H9 (cell line): ENCODE data around the gene CSTF1. TPM values are rescaled to one million over a fixed set of nuclear protein-coding genes. Genes with fewer than 3 reads are reported as not detected.

Experiments
- DNase-seq: peaks from one replicate; pipeline ENCODE4 v3.0.0-alpha.2; 2017
- H2AFZ ChIP-seq: one replicate; pipeline ENCODE4 v1.6.1; 2013; ENCODE audit warnings: mild to moderate bottlenecking, low read length, control low read depth, moderate library complexity
- H2AK5ac ChIP-seq: 2 replicates; pipeline ENCODE4 v1.6.1; 2013; ENCODE audit warnings: low read length, control low read depth, mixed read lengths; ENCODE audit not compliant: insufficient read length
- H2BK120ac ChIP-seq: one replicate; pipeline ENCODE4 v1.6.1; 2013; ENCODE audit warnings: low read depth, mild to moderate bottlenecking, low read length, control low read depth, inconsistent platforms; ENCODE audit not compliant: poor library complexity, severe bottlenecking
- H2BK12ac ChIP-seq: 2 replicates; pipeline ENCODE4 v1.6.1; 2013; ENCODE audit warnings: low read length, control low read depth, mixed read lengths, low read depth; ENCODE audit not compliant: insufficient read length
- H2BK15ac ChIP-seq: 2 replicates; pipeline ENCODE4 v1.6.1; 2013; ENCODE audit warnings: low read depth, low read length, control low read depth
- H2BK20ac ChIP-seq: one replicate; pipeline ENCODE4 v1.6.1; 2013; ENCODE audit warnings: low read depth, mild to moderate bottlenecking, low read length, control low read depth, inconsistent platforms; ENCODE audit not compliant: poor library complexity, severe bottlenecking
- H2BK5ac ChIP-seq: 2 replicates; pipeline ENCODE4 v1.6.1; 2013; ENCODE audit warnings: low read length, control low read depth, mixed read lengths; ENCODE audit not compliant: insufficient read length
- H3K14ac ChIP-seq: 2 replicates; pipeline ENCODE4 v1.6.1; 2013; ENCODE audit warnings: low read length, control low read depth; ENCODE audit not compliant: insufficient read depth
- H3K18ac ChIP-seq: 2 replicates; pipeline ENCODE4 v1.6.1; 2013; ENCODE audit warnings: low read depth, mild to moderate bottlenecking, mixed read lengths, low read length, control low read depth; ENCODE audit not compliant: insufficient read length
- H3K23ac ChIP-seq: 2 replicates; pipeline ENCODE4 v1.6.1; 2013; ENCODE audit warnings: low read length, control low read depth, mixed read lengths, low read depth; ENCODE audit not compliant: insufficient read length
- H3K23me2 ChIP-seq: 2 replicates; pipeline ENCODE4 v1.6.1; 2013; ENCODE audit warnings: low read depth, mild to moderate bottlenecking, mixed read lengths, low read length, control low read depth; ENCODE audit not compliant: insufficient read length, poor library complexity, severe bottlenecking
- H3K27ac ChIP-seq: 2 replicates; pipeline ENCODE4 v1.5.1; 2013; ENCODE audit warnings: low read length, control low read depth, mixed read lengths, low read depth; ENCODE audit not compliant: insufficient read length
- H3K27me3 ChIP-seq: 2 replicates; pipeline ENCODE4 v1.6.1; 2013; ENCODE audit warnings: low read length, control low read depth, inconsistent platforms; ENCODE audit not compliant: insufficient read depth
- H3K4ac ChIP-seq: 2 replicates; pipeline ENCODE4 v1.6.1; 2013; ENCODE audit warnings: low read depth, mild to moderate bottlenecking, control low read depth, inconsistent platforms, low read length, moderate library complexity
- H3K4me1 ChIP-seq: 2 replicates; pipeline ENCODE4 v1.6.1; 2013; ENCODE audit warnings: low read length, control low read depth, inconsistent platforms; ENCODE audit not compliant: insufficient read depth
- H3K4me2 ChIP-seq: 2 replicates; pipeline ENCODE4 v1.6.1; 2013; ENCODE audit warnings: low read length, control low read depth, mixed read lengths; ENCODE audit not compliant: insufficient read length, insufficient read depth
- H3K56ac ChIP-seq: 2 replicates; pipeline ENCODE4 v1.6.1; 2013; ENCODE audit warnings: low read depth, mild to moderate bottlenecking, mixed read lengths, low read length, control low read depth; ENCODE audit not compliant: insufficient read length
- H3K79me1 ChIP-seq: 2 replicates; pipeline ENCODE4 v1.6.1; 2013; ENCODE audit warnings: low read depth, mild to moderate bottlenecking, moderate library complexity, low read length, control low read depth, inconsistent platforms; ENCODE audit not compliant: insufficient read depth, poor library complexity, severe bottlenecking
- H3K79me2 ChIP-seq: 2 replicates; pipeline ENCODE4 v1.6.1; 2013; ENCODE audit warnings: low read length, control low read depth, inconsistent platforms; ENCODE audit not compliant: insufficient read depth
- H3K9ac ChIP-seq: 2 replicates; pipeline ENCODE4 v1.6.1; 2013; ENCODE audit warnings: low read length, control low read depth, mixed read lengths; ENCODE audit not compliant: insufficient read length; ENCODE audit errors: extremely low read depth
- H3K9me3 ChIP-seq: one replicate; pipeline ENCODE4 v1.6.1; 2013; ENCODE audit warnings: low read depth, low read length, inconsistent platforms; ENCODE audit not compliant: control insufficient read depth
- H3T11ph ChIP-seq: one replicate; pipeline ENCODE4 v1.6.1; 2013; ENCODE audit warnings: mild to moderate bottlenecking, low read length, control low read depth, inconsistent platforms
- H4K20me1 ChIP-seq: one replicate; pipeline ENCODE4 v1.6.1; 2013; ENCODE audit not compliant: control insufficient read depth, insufficient read length, insufficient read depth
- H4K5ac ChIP-seq: 2 replicates; pipeline ENCODE4 v1.6.1; 2013; ENCODE audit warnings: low read depth, mild to moderate bottlenecking, mixed read lengths, low read length, control low read depth; ENCODE audit not compliant: insufficient read length
- H4K8ac ChIP-seq: replicated peaks from 2 replicates; pipeline ENCODE4 v1.6.1; 2013; ENCODE audit warnings: low read length, control low read depth, mixed read lengths, low read depth; ENCODE audit not compliant: insufficient read length
- H4K91ac ChIP-seq: 2 replicates; pipeline ENCODE4 v1.6.1; 2013; ENCODE audit warnings: low read depth, mild to moderate bottlenecking, moderate library complexity, mixed read lengths, low read length, control low read depth; ENCODE audit not compliant: insufficient read length
- H3K27ac Mint-ChIP-seq, 3 experiments: 2 replicates in 2 of 3; 3 replicates in 1 of 3; pipeline ENCODE4 v1.8.0; 2020 to 2021; ENCODE audit warnings: mixed read lengths in 3 of 3, mild to moderate bottlenecking in 1 of 3, moderate library complexity in 1 of 3
- H3K27me3 Mint-ChIP-seq: 2 replicates; pipeline ENCODE4 v1.8.0; 2021; ENCODE audit warnings: low read depth, mild to moderate bottlenecking, moderate library complexity, mixed read lengths
- H3K36me3 Mint-ChIP-seq, 3 experiments: 2 replicates in 2 of 3; 3 replicates in 1 of 3; pipeline ENCODE4 v1.8.0; 2020 to 2021; ENCODE audit warnings: low read depth in 3 of 3, mixed read lengths in 3 of 3; ENCODE audit not compliant: insufficient read depth in 1 of 3
- H3K4me1 Mint-ChIP-seq, 2 experiments: 2 replicates each; pipeline ENCODE4 v1.8.0; 2020; ENCODE audit warnings: mixed read lengths in 2 of 2
- H3K4me3 Mint-ChIP-seq, 2 experiments: 2 replicates in 1 of 2; 3 replicates in 1 of 2; pipeline ENCODE4 v1.8.0; 2020 to 2021; ENCODE audit warnings: mild to moderate bottlenecking in 2 of 2, mixed read lengths in 2 of 2, moderate library complexity in 1 of 2
- H3K9me3 Mint-ChIP-seq, 2 experiments: 2 replicates in 1 of 2; 3 replicates in 1 of 2; pipeline ENCODE4 v1.8.0; 2020; ENCODE audit warnings: mild to moderate bottlenecking in 2 of 2, mixed read lengths in 2 of 2, moderate library complexity in 1 of 2
- WGBS: extraction: QIAGEN DNeasy Blood & Tissue Kit; methylation state at CpG from one replicate; pipeline ENCODE4 v1.1.7; 2013; ENCODE audit warnings: missing lambda C conversion rate, low lambda C conversion rate, mixed read lengths; ENCODE audit not compliant: insufficient read length; ENCODE audit errors: extremely low coverage; 5-methylcytosine and 5-hydroxymethylcytosine counted together
- total RNA-seq: library from RNA; stranded (reverse); gene quantifications from 2 replicates; pipeline ENCODE4 v1.2.1, GENCODE V29; 2021
- TF ChIP-seq, protein P1 (sequence below): fragments of 200-600 bp; sonication (generic); conservative IDR thresholded peaks from 3 replicates; pipeline ENCODE4 v1.8.0; 2021; ENCODE audit warnings: antibody characterized with exemption, mild to moderate bottlenecking

Gene CSTF1
- total RNA-seq, 1 experiment from 2014 or later: 72.9 TPM

DNA sequence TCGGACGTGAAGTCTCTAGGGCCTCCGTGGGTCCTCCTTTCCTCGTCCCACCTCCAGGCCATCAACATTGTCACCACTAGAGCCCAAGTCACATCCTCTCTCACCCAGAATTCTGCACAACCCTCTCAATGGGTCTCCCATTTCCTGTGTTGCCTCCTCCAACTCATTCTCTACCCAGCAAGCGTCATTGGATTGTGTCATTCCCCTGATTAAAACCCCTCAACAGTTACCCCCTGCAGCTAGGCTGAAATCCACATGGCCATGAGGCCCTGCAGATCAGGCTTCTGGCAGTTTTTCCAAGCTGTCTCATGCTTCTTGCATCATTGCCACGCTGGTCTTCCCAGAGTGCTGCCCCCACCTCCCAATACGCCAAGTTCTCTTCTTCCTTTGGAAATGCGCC, 46.5 kb upstream of the CSTF1 start:
- Histone ChIP-seq H3K18ac (no peak overlapping the region), H2BK120ac (no peak overlapping the region), H4K5ac (no peak overlapping the region), H3K9ac (no peak overlapping the region), H3K14ac (no peak overlapping the region), H3K79me1 (no peaks in the 10 kb centered on the region), H2BK15ac (no peak overlapping the region), H3K27me3 (peaks cover 32% of the 10 kb centered on the region; the same call in 1 of the 2 replicates), H3K4me2 (no peak overlapping the region), H4K8ac (no peak overlapping the region), H2AK5ac (no peak overlapping the region), H3T11ph (no peak overlapping the region), H3K23ac (no peak overlapping the region), H3K56ac (no peak overlapping the region), H2BK20ac (no peak overlapping the region), H3K4ac (no peak overlapping the region), H4K91ac (no peak overlapping the region), H2AFZ (no peak overlapping the region), H3K23me2 (peaks cover 3% of the 10 kb centered on the region), H2BK5ac (no peak overlapping the region), H4K20me1 (no peaks in the 10 kb centered on the region), H3K79me2 (no peaks in the 10 kb centered on the region), H3K27ac (no peak overlapping the region), H3K9me3 (no peaks in the 10 kb centered on the region), H3K4me1 (peaks cover 4% of the 10 kb centered on the region), H2BK12ac (no peak overlapping the region)
- DNase-seq: no peak
- peaks cover 24% of the 10 kb centered on the region in 2 experiments for H3K4me1 Mint-ChIP-seq
- H3K36me3 Mint-ChIP-seq: no peaks in the 10 kb centered on the region; a peak in 2 of 7 replicates
- H3K4me3 Mint-ChIP-seq: no peak overlapping the region
- no CpG with 5 or more reads among the region's 8 CpGs for WGBS
- no peak overlapping the region; a peak in 1 of 7 replicates for H3K27ac Mint-ChIP-seq
- H3K27me3 Mint-ChIP-seq: peaks cover 94% of the 10 kb centered on the region
- peaks cover 7% of the 10 kb centered on the region in 2 experiments; a peak in 4 of 5 replicates for H3K9me3 Mint-ChIP-seq
- TF ChIP-seq, protein P1, sequence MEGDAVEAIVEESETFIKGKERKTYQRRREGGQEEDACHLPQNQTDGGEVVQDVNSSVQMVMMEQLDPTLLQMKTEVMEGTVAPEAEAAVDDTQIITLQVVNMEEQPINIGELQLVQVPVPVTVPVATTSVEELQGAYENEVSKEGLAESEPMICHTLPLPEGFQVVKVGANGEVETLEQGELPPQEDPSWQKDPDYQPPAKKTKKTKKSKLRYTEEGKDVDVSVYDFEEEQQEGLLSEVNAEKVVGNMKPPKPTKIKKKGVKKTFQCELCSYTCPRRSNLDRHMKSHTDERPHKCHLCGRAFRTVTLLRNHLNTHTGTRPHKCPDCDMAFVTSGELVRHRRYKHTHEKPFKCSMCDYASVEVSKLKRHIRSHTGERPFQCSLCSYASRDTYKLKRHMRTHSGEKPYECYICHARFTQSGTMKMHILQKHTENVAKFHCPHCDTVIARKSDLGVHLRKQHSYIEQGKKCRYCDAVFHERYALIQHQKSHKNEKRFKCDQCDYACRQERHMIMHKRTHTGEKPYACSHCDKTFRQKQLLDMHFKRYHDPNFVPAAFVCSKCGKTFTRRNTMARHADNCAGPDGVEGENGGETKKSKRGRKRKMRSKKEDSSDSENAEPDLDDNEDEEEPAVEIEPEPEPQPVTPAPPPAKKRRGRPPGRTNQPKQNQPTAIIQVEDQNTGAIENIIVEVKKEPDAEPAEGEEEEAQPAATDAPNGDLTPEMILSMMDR: no peak
